WTC11 (cell line): ENCODE data around the gene GBA2. TPM values are rescaled to one million over a fixed set of nuclear protein-coding genes. Genes with fewer than 3 reads are reported as not detected.

Source experiments
- ATAC-seq: fragments of 200-7000 bp; cut with Tn5 transposase; 2 replicates; pipeline ENCODE4 v1.10.0; 2021; ENCODE audit warnings: mild to moderate bottlenecking, moderate library complexity
- Bru-seq: library from RNA; stranded (reverse); fragments of 400-500 nt; gene quantifications from one replicate; lab custom pipeline; 2021; lab: Mats Ljungman, UMichigan
- CTCF ChIA-PET: fragments of 300-600 bp; sonication (Branson Sonifier 250); formaldehyde crosslinking; loops from one replicate; lab custom pipeline; 2021; ENCODE audit warnings: antibody characterized with exemption; lab: Charles Lee
- POLR2A ChIA-PET: fragments of 350-600 bp; sonication (Branson Sonifier 250); formaldehyde crosslinking; loops from one replicate; lab custom pipeline; 2021; ENCODE audit warnings: antibody characterized with exemption; lab: Charles Lee
- DNase-seq: peaks from one replicate; pipeline ENCODE4 v3.0.0; 2021; ENCODE audit warnings: low spot score
- H3K27ac Mint-ChIP-seq: 2 replicates; pipeline ENCODE4 v1.8.0; 2021; ENCODE audit warnings: mixed read lengths
- H3K27me3 Mint-ChIP-seq: 2 replicates; pipeline ENCODE4 v1.8.0; 2021; ENCODE audit warnings: low read depth, mild to moderate bottlenecking, moderate library complexity, mixed read lengths
- H3K36me3 Mint-ChIP-seq: 2 replicates; pipeline ENCODE4 v1.8.0; 2021; ENCODE audit warnings: mixed read lengths
- H3K4me1 Mint-ChIP-seq: 2 replicates; pipeline ENCODE4 v1.8.0; 2022; ENCODE audit warnings: mixed read lengths
- H3K4me3 Mint-ChIP-seq: 2 replicates; pipeline ENCODE4 v1.8.0; 2021; ENCODE audit warnings: mild to moderate bottlenecking, moderate library complexity, mixed read lengths
- H3K9me3 Mint-ChIP-seq: 2 replicates; pipeline ENCODE4 v1.8.0; 2021; ENCODE audit warnings: mixed read lengths
- FOXK1 ChIP-seq: sonication (generic); formaldehyde crosslinking; IDR thresholded peaks from 2 replicates; pipeline ENCODE4 v1.8.0; 2022; ENCODE audit warnings: mild to moderate bottlenecking, moderate library complexity, missing genetic modification reagents
- FOXP1 ChIP-seq: sonication (generic); formaldehyde crosslinking; IDR thresholded peaks from 2 replicates; pipeline ENCODE4 v1.8.0; 2022; ENCODE audit warnings: missing genetic modification reagents, mild to moderate bottlenecking, moderate library complexity, borderline replicate concordance
- GABPB1 ChIP-seq: sonication (generic); formaldehyde crosslinking; IDR thresholded peaks from 2 replicates; pipeline ENCODE4 v1.8.1; 2023; ENCODE audit warnings: mild to moderate bottlenecking, missing genetic modification reagents
- PRRX2 ChIP-seq: fragments of 250-450 bp; sonication (Bioruptor Pico); IDR thresholded peaks from 2 replicates; pipeline ENCODE4 v1.8.0; 2021; ENCODE audit warnings: mild to moderate bottlenecking
- RELA ChIP-seq: sonication (generic); formaldehyde crosslinking; IDR thresholded peaks from 2 replicates; pipeline ENCODE4 v1.8.1; 2022; ENCODE audit warnings: missing genetic modification reagents, mild to moderate bottlenecking, borderline replicate concordance
- long read RNA-seq, 3 experiments: library from RNA in 1 of 3; library from capped mRNA in 1 of 3; library from polyadenylated mRNA in 1 of 3; unstranded in 2 of 3; stranded (forward) in 1 of 3; transcript quantifications; one replicate each; pipeline ENCODE4 v2.0.0, GENCODE V29; 2021
- total RNA-seq: library from RNA; stranded (reverse); gene quantifications from 3 replicates; pipeline ENCODE4 v1.2.3, GENCODE V29; 2021
- TF ChIP-seq, protein P1 (sequence below): sonication (generic); formaldehyde crosslinking; IDR thresholded peaks from 2 replicates; pipeline ENCODE4 v1.8.0; 2023; ENCODE audit warnings: mild to moderate bottlenecking, missing genetic modification reagents
- TF ChIP-seq, protein P2 (sequence below): sonication (generic); formaldehyde crosslinking; IDR thresholded peaks from 2 replicates; pipeline ENCODE4 v1.8.0; 2022; ENCODE audit warnings: mild to moderate bottlenecking, missing genetic modification reagents
- TF ChIP-seq, protein P3 (sequence below): sonication (generic); formaldehyde crosslinking; IDR thresholded peaks from 2 replicates; pipeline ENCODE4 v1.8.1; 2022; ENCODE audit warnings: missing genetic modification reagents, borderline replicate concordance
- TF ChIP-seq, protein P4 (sequence below): sonication (generic); formaldehyde crosslinking; IDR thresholded peaks from 2 replicates; pipeline ENCODE4 v1.8.0; 2023; ENCODE audit warnings: missing genetic modification reagents, mild to moderate bottlenecking, borderline replicate concordance
- TF ChIP-seq, protein P5 (sequence below): fragments of 250-450 bp; sonication (Bioruptor Pico); IDR thresholded peaks from 2 replicates; pipeline ENCODE4 v1.9.0; 2021; ENCODE audit warnings: mild to moderate bottlenecking
- TF ChIP-seq, protein P6 (sequence below): sonication (generic); formaldehyde crosslinking; IDR thresholded peaks from 2 replicates; pipeline ENCODE4 v1.8.1; 2022; ENCODE audit warnings: mild to moderate bottlenecking, missing genetic modification reagents, moderate library complexity, borderline replicate concordance
- TF ChIP-seq, protein P7 (sequence below): sonication (generic); formaldehyde crosslinking; IDR thresholded peaks from 2 replicates; pipeline ENCODE4 v1.8.0; 2022; ENCODE audit warnings: missing genetic modification reagents

The GBA2 gene
- total RNA-seq: 85.5 to 104 TPM (median 89.7 TPM) in 3 replicates
- Bru-seq, nascent RNA: percentile 90 among the genes with signal in this experiment
- long read RNA-seq, experiment 1, transcript GBA2-203 (17 exons, 3,611 nt): major isoform, 170 of 433 reads
- long read RNA-seq, experiment 1, partial matches to known transcripts: 37 of 433 reads
- long read RNA-seq, experiment 1, other reads (novel, unspliced or antisense): 219 of 433 reads
- long read RNA-seq, experiment 2, transcript GBA2-203 (17 exons, 3,611 nt): major isoform, 26 of 106 reads
- long read RNA-seq, experiment 2, partial matches to known transcripts: 35 of 106 reads
- long read RNA-seq, experiment 2, other reads (novel, unspliced or antisense): 44 of 106 reads
- long read RNA-seq, experiment 3, partial matches to known transcripts: 7 of 12 reads
- long read RNA-seq, experiment 3, other reads (novel, unspliced or antisense): 4 of 12 reads

DNA sequence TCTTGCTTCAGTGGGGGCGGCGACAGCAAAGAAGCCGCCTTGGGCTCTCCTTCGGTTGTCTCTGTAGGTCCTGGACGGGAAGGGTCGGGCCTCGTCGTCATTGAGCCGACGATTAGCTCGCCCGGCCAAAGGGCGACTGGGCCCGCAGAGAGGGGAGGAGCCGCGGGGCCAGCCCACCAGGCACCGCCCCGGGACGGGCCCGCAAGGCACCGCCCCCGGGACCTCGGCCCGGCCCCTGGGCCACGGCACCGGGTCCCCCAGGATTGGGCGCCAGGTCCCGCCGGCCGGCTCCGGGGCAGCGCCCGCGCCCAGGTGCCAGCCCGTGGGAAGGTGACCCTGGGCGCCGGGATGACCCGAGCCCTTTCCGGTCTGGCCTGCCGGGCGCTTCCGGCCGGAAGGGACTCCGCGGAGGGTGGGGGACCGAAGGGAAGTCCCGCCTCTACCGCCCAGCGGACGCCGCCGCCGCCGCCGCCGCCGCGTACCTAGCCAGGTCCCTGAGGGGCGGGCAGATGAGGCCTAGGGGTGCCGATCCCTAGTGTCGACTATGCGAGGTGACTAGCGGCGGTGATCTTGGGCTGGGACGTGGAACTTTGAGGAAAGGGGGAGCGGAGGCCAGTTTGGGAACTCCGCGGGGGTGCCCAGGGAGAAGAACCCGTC lies at the start of gene GBA2, which contains the start of gene RGP1:
GBA2 (minus strand) TSS at position 371 of the 657 bp plus-strand sequence. CDS start 524 bp downstream, outside the sequence.
RGP1 (plus strand) TSS at position 430 of the 657 bp plus-strand sequence. CDS start 469 bp downstream, outside the sequence.
- ChIA-PET CTCF (interaction anchor here (0.7 to 4.1 kb wide), 21 partner anchors 8 to 197 kb away, joined by 3 to 27 read pairs (median 5); partner anchors contain the start of genes ARHGEF39, CREB3, HINT2 and TLN1), POLR2A (interaction anchor here (1.0 to 2.1 kb wide), 4 partner anchors 17 to 65 kb away, joined by 3 to 13 read pairs (median 4); partner anchors contain the start of genes CREB3 and TLN1)
- H3K4me1 Mint-ChIP-seq: peaks cover 27% of the 10 kb centered on the region
- H3K4me3 Mint-ChIP-seq: peak within 1 kb of the TSS; percentile 92
- H3K36me3 Mint-ChIP-seq: peaks cover 40% of the 10 kb centered on the region
- H3K9me3 Mint-ChIP-seq: no peaks in the 10 kb centered on the region
- H3K27ac Mint-ChIP-seq: peak within 1 kb of the TSS; percentile 74
- DNase-seq (peak; percentile 83), ATAC-seq (peak; percentile 84)
- H3K27me3 Mint-ChIP-seq: no peaks in the 10 kb centered on the region
- TF ChIP-seq, protein P1, sequence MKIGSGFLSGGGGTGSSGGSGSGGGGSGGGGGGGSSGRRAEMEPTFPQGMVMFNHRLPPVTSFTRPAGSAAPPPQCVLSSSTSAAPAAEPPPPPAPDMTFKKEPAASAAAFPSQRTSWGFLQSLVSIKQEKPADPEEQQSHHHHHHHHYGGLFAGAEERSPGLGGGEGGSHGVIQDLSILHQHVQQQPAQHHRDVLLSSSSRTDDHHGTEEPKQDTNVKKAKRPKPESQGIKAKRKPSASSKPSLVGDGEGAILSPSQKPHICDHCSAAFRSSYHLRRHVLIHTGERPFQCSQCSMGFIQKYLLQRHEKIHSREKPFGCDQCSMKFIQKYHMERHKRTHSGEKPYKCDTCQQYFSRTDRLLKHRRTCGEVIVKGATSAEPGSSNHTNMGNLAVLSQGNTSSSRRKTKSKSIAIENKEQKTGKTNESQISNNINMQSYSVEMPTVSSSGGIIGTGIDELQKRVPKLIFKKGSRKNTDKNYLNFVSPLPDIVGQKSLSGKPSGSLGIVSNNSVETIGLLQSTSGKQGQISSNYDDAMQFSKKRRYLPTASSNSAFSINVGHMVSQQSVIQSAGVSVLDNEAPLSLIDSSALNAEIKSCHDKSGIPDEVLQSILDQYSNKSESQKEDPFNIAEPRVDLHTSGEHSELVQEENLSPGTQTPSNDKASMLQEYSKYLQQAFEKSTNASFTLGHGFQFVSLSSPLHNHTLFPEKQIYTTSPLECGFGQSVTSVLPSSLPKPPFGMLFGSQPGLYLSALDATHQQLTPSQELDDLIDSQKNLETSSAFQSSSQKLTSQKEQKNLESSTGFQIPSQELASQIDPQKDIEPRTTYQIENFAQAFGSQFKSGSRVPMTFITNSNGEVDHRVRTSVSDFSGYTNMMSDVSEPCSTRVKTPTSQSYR (CRISPR knock-in tag): no peak
- TF ChIP-seq RELA (CRISPR knock-in tag) (0 out of 2 replicates have a peak, but pooled peaks have one; percentile 71), FOXK1 (CRISPR knock-in tag) (peak; percentile 52; the same call in 1 of the 2 replicates), GABPB1 (CRISPR knock-in tag) (peak; percentile 51; the same call in 1 of the 2 replicates), FOXP1 (no peak), PRRX2 (CRISPR knock-in tag) (no peak)
- TF ChIP-seq, protein P2, sequence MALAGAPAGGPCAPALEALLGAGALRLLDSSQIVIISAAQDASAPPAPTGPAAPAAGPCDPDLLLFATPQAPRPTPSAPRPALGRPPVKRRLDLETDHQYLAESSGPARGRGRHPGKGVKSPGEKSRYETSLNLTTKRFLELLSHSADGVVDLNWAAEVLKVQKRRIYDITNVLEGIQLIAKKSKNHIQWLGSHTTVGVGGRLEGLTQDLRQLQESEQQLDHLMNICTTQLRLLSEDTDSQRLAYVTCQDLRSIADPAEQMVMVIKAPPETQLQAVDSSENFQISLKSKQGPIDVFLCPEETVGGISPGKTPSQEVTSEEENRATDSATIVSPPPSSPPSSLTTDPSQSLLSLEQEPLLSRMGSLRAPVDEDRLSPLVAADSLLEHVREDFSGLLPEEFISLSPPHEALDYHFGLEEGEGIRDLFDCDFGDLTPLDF (CRISPR knock-in tag): no peak
- TF ChIP-seq, protein P3, sequence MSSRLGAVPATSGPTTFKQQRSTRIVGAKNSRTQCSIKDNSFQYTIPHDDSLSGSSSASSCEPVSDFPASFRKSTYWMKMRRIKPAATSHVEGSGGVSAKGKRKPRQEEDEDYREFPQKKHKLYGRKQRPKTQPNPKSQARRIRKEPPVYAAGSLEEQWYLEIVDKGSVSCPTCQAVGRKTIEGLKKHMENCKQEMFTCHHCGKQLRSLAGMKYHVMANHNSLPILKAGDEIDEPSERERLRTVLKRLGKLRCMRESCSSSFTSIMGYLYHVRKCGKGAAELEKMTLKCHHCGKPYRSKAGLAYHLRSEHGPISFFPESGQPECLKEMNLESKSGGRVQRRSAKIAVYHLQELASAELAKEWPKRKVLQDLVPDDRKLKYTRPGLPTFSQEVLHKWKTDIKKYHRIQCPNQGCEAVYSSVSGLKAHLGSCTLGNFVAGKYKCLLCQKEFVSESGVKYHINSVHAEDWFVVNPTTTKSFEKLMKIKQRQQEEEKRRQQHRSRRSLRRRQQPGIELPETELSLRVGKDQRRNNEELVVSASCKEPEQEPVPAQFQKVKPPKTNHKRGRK (CRISPR knock-in tag): no peak
- TF ChIP-seq, protein P4, sequence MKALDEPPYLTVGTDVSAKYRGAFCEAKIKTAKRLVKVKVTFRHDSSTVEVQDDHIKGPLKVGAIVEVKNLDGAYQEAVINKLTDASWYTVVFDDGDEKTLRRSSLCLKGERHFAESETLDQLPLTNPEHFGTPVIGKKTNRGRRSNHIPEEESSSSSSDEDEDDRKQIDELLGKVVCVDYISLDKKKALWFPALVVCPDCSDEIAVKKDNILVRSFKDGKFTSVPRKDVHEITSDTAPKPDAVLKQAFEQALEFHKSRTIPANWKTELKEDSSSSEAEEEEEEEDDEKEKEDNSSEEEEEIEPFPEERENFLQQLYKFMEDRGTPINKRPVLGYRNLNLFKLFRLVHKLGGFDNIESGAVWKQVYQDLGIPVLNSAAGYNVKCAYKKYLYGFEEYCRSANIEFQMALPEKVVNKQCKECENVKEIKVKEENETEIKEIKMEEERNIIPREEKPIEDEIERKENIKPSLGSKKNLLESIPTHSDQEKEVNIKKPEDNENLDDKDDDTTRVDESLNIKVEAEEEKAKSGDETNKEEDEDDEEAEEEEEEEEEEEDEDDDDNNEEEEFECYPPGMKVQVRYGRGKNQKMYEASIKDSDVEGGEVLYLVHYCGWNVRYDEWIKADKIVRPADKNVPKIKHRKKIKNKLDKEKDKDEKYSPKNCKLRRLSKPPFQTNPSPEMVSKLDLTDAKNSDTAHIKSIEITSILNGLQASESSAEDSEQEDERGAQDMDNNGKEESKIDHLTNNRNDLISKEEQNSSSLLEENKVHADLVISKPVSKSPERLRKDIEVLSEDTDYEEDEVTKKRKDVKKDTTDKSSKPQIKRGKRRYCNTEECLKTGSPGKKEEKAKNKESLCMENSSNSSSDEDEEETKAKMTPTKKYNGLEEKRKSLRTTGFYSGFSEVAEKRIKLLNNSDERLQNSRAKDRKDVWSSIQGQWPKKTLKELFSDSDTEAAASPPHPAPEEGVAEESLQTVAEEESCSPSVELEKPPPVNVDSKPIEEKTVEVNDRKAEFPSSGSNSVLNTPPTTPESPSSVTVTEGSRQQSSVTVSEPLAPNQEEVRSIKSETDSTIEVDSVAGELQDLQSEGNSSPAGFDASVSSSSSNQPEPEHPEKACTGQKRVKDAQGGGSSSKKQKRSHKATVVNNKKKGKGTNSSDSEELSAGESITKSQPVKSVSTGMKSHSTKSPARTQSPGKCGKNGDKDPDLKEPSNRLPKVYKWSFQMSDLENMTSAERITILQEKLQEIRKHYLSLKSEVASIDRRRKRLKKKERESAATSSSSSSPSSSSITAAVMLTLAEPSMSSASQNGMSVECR (CRISPR knock-in tag): peak; percentile 70; the same call in 1 of the 2 replicates
- TF ChIP-seq, protein P5, sequence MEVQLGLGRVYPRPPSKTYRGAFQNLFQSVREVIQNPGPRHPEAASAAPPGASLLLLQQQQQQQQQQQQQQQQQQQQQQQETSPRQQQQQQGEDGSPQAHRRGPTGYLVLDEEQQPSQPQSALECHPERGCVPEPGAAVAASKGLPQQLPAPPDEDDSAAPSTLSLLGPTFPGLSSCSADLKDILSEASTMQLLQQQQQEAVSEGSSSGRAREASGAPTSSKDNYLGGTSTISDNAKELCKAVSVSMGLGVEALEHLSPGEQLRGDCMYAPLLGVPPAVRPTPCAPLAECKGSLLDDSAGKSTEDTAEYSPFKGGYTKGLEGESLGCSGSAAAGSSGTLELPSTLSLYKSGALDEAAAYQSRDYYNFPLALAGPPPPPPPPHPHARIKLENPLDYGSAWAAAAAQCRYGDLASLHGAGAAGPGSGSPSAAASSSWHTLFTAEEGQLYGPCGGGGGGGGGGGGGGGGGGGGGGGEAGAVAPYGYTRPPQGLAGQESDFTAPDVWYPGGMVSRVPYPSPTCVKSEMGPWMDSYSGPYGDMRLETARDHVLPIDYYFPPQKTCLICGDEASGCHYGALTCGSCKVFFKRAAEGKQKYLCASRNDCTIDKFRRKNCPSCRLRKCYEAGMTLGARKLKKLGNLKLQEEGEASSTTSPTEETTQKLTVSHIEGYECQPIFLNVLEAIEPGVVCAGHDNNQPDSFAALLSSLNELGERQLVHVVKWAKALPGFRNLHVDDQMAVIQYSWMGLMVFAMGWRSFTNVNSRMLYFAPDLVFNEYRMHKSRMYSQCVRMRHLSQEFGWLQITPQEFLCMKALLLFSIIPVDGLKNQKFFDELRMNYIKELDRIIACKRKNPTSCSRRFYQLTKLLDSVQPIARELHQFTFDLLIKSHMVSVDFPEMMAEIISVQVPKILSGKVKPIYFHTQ: no peak
- TF ChIP-seq, protein P6, sequence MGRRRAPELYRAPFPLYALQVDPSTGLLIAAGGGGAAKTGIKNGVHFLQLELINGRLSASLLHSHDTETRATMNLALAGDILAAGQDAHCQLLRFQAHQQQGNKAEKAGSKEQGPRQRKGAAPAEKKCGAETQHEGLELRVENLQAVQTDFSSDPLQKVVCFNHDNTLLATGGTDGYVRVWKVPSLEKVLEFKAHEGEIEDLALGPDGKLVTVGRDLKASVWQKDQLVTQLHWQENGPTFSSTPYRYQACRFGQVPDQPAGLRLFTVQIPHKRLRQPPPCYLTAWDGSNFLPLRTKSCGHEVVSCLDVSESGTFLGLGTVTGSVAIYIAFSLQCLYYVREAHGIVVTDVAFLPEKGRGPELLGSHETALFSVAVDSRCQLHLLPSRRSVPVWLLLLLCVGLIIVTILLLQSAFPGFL (CRISPR knock-in tag): no peak
- TF ChIP-seq, protein P7, sequence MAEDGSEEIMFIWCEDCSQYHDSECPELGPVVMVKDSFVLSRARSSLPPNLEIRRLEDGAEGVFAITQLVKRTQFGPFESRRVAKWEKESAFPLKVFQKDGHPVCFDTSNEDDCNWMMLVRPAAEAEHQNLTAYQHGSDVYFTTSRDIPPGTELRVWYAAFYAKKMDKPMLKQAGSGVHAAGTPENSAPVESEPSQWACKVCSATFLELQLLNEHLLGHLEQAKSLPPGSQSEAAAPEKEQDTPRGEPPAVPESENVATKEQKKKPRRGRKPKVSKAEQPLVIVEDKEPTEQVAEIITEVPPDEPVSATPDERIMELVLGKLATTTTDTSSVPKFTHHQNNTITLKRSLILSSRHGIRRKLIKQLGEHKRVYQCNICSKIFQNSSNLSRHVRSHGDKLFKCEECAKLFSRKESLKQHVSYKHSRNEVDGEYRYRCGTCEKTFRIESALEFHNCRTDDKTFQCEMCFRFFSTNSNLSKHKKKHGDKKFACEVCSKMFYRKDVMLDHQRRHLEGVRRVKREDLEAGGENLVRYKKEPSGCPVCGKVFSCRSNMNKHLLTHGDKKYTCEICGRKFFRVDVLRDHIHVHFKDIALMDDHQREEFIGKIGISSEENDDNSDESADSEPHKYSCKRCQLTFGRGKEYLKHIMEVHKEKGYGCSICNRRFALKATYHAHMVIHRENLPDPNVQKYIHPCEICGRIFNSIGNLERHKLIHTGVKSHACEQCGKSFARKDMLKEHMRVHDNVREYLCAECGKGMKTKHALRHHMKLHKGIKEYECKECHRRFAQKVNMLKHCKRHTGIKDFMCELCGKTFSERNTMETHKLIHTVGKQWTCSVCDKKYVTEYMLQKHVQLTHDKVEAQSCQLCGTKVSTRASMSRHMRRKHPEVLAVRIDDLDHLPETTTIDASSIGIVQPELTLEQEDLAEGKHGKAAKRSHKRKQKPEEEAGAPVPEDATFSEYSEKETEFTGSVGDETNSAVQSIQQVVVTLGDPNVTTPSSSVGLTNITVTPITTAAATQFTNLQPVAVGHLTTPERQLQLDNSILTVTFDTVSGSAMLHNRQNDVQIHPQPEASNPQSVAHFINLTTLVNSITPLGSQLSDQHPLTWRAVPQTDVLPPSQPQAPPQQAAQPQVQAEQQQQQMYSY (CRISPR knock-in tag): no peak
